Stimulated activated CD8-positive, alpha-beta memory T cell treated with anti-CD3 and anti-CD28 coated beads, Interleukin-7, amount 100 ng/mL, for 1 hour (primary cell): ENCODE results near the gene SLC1A5.

ENCODE experiments used
- DNase-seq, 2 donors: peaks; one replicate each; pipeline ENCODE4 v3.0.0-alpha.2; 2020; ENCODE audit warnings: low read depth in 2 of 2

SLC1A5 gene

GRCh38 chr19:46725859-46726393 is 62.5 kb downstream of the SLC1A5 start:
- no peak for DNase-seq

GRCh38 chr19:46725036-46725820 is 63.2 kb downstream of the SLC1A5 start:
- DNase-seq, result no peak
